BJ (cell line): ENCODE measurements around the gene DDX31. TPM values are rescaled to one million over a fixed set of nuclear protein-coding genes. Genes with fewer than 3 reads are reported as not detected.
A peak's percentile ranks its signal among the peaks of the same experiment; 100 is the strongest.

Experiments
- CTCF ChIA-PET: fragments of 350-600 bp; formaldehyde crosslinking; extraction: SDS; loops from one replicate; lab custom pipeline; 2021; ENCODE audit warnings: antibody characterized with exemption, inconsistent platforms; lab: Yijun Ruan, JAX
- POLR2A ChIA-PET: fragments of 300-600 bp; sonication (Branson Sonifier 250); formaldehyde crosslinking; extraction: SDS; loops from one replicate; lab custom pipeline; 2021; ENCODE audit warnings: antibody characterized with exemption; lab: Charles Lee
- DNase-seq: peaks from one replicate; pipeline ENCODE4 v3.0.0-alpha.2; 2011; ENCODE audit warnings: low read depth
- H3K27me3 ChIP-seq: 2 replicates; pipeline ENCODE4 v1.6.0; 2011; ENCODE audit warnings: low read length; ENCODE audit not compliant: control insufficient read depth, insufficient read depth
- H3K36me3 ChIP-seq: 2 replicates; pipeline ENCODE4 v1.5.1; 2011; ENCODE audit warnings: low read length; ENCODE audit not compliant: control insufficient read depth, insufficient read depth
- H3K4me3 ChIP-seq: 2 replicates; pipeline ENCODE4 v1.5.1; 2011; ENCODE audit warnings: low read depth, mild to moderate bottlenecking, control low read depth, low read length
- CTCF ChIP-seq: IDR thresholded peaks from 2 replicates; pipeline ENCODE4 v1.5.1; 2011; ENCODE audit warnings: low read depth, mild to moderate bottlenecking, control low read depth, inconsistent platforms, low read length, moderate library complexity; ENCODE audit not compliant: insufficient read depth
- polyA plus RNA-seq: library from polyadenylated mRNA; depleted of rRNA; stranded (reverse); fragments of >200 nt; gene quantifications from 2 replicates; pipeline ENCODE4 v1.2.3, GENCODE V29; 2011

DDX31 gene
- polyA plus RNA-seq, 1 experiment: 12.3 TPM

DNA sequence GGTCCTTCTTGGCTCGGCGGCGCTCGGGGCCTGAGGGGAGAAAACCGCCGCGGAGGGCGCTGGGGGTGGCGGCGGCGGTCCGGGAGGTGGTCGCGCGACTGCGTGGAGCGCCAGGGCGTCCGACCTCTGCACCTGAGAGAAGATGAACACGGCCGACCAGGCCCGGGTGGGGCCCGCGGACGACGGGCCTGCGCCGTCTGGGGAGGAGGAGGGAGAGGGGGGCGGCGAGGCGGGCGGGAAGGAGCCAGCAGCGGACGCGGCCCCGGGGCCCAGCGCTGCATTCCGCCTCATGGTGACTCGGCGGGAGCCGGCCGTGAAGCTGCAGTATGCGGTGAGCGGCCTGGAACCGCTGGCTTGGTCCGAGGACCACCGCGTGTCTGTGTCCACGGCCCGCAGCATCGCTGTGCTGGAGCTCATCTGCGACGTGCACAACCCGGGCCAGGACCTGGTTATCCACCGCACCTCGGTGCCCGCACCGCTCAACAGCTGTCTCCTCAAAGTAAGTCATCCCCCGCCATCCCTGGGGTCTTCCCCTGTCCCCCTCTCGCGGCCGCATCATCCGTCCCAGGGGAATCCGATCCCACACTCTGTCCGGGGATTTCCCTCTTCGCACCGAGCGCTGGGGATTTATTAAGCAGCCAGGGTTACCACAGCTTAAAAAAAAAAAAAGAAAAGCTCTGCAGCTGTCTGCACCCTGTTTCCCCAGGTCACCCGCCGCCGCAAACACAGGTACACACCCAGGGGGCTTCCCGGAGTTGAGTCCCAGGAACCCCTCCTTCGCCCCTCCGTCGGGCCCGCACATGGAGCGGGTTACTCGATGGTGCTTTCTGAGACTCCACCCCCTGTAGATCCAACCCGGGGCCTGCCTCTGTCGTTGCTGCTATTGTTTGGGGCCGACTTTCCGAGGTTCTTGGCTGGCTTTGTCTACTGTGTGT, 941 bp upstream of the DDX31 start, which contains the start of gene GTF3C4:
GTF3C4 (plus strand) TSS at position 8 of the 935 bp plus-strand sequence; CDS start at position 143, 135 bp downstream.
- ChIA-PET POLR2A (interaction anchor here (0.5 kb wide), 1 partner anchor 33 kb away, joined by 3 read pairs; no protein-coding TSS in a partner anchor), CTCF (interaction anchor here (1.3 to 1.7 kb wide), 2 partner anchors 12 to 24 kb away, joined by 3 to 7 read pairs; no protein-coding TSS in a partner anchor)
- H3K4me3 ChIP-seq: peak within 1 kb of the TSS; percentile 98
- no peaks in the 10 kb centered on the region for H3K27me3 ChIP-seq
- TF ChIP-seq CTCF: no peak
- H3K36me3 ChIP-seq: no peaks in the 10 kb centered on the region
- no peak for DNase-seq

DNA sequence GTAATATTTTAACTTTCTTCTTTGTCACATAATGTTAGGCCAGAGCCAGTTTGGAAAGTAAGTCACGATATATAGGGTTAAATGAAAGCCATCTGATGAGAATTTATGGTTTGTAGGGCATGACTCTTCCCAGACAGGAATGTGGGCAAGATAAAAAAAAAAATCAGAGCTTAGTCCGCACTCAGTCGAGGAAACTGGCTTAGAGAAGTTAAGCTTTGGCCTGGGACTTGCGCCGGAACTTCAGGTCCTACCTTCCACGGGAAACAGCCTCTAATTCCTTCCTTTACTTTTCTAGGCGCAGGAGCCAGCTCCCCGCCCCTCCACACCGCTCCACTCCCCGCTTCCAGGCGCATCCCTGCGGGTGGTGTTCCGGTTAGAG, 475 bp downstream of the DDX31 start:
- POLR2A ChIA-PET: interaction anchor here (0.6 to 0.8 kb wide), 2 partner anchors 22 to 361 kb away, joined by 3 to 4 read pairs; no protein-coding TSS in a partner anchor
- no peaks in the 10 kb centered on the region for H3K36me3 ChIP-seq
- H3K27me3 ChIP-seq: no peaks in the 10 kb centered on the region
- CTCF ChIA-PET: no interaction called here
- peak overlapping the region; percentile 98 for H3K4me3 ChIP-seq
- no peak for DNase-seq
- no peak for TF ChIP-seq CTCF

GRCh38 chr9:132663851-132664250, 5.9 kb downstream of the DDX31 start:
- ChIA-PET CTCF (interaction anchor here (3.8 kb wide), 1 partner anchor 13 kb away, joined by 18 read pairs; no protein-coding TSS in a partner anchor), POLR2A (no interaction called here)
- TF ChIP-seq CTCF: no peak
- Histone ChIP-seq H3K36me3 (peaks cover 8% of the 10 kb centered on the region), H3K27me3 (no peaks in the 10 kb centered on the region), H3K4me3 (no peak overlapping the region)
- no peak for DNase-seq

GRCh38 chr9:132663117-132663516, 6.7 kb downstream of the DDX31 start:
- DNase-seq: no peak
- ChIA-PET CTCF (interaction anchor here (1.0 to 3.8 kb wide), 2 partner anchors 12 to 156 kb away, joined by 3 to 18 read pairs; no protein-coding TSS in a partner anchor), POLR2A (no interaction called here)
- no peaks in the 10 kb centered on the region for H3K27me3 ChIP-seq
- H3K4me3 ChIP-seq: no peak overlapping the region
- peaks cover 9% of the 10 kb centered on the region for H3K36me3 ChIP-seq
- TF ChIP-seq CTCF: no peak
